ENCODE data around the gene NKX2-4.

Gene NKX2-4

DNA sequence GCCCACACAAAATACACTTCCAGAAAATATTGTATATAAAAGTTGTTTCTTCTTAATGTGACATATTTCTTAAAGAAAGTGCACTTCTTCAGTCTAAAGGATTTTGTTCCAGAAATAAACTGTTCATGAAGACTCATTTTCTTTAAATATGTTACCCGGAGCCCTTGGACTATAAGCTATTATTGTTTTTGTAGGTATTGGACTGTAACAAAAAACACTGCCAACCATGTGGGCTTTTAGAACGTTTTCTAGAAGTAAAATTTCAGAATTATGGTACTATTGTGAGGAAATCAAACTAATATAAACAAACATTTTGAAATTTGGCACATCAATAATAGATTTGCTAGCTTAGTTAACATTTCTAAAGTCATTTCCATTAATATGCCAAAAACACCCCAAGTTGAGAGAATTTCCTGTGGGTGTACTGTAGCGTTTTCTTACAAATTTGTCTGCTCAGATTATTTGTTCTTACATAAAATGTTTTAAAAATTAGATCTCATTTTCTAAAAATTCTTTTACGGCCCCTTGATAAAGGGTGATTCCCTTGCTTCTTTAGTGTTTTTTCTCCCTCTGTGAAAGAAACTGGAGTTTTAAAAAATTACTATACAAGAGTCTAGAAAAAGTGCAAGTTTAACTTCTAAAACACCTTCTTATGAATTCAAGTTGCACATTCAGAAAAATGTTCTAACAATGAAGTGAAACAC, 3.4 kb downstream of the NKX2-4 start:
- no peak for DNase-seq (ENCODE audit: low read depth)
- no peak for TF ChIP-seq CTCF (IDR thresholded peaks at IDR 0.05; ENCODE audit: control insufficient read depth, extremely low read depth, insufficient read depth)
- no peak overlapping the region for H3K4me3 ChIP-seq (ENCODE audit: low read depth, low read length)

- DNase-seq (ENCODE audit: low read depth), result no peak
- TF ChIP-seq CTCF (IDR thresholded peaks at IDR 0.05; ENCODE audit: control insufficient read depth, extremely low read depth, insufficient read depth), result no peak
- H3K4me3 ChIP-seq (ENCODE audit: low read depth, low read length), result no peak overlapping the region
Observed at GRCh38 chr20:21393166-21393565, 4.2 kb downstream of the NKX2-4 start.

GRCh38 chr20:21391972-21392352, 5.4 kb downstream of the NKX2-4 start:
- no peak for DNase-seq (ENCODE audit: low read depth)
- TF ChIP-seq CTCF (IDR thresholded peaks at IDR 0.05; ENCODE audit: control insufficient read depth, extremely low read depth, insufficient read depth), result no peak
- no peak overlapping the region for H3K4me3 ChIP-seq (ENCODE audit: low read depth, low read length)

DNA sequence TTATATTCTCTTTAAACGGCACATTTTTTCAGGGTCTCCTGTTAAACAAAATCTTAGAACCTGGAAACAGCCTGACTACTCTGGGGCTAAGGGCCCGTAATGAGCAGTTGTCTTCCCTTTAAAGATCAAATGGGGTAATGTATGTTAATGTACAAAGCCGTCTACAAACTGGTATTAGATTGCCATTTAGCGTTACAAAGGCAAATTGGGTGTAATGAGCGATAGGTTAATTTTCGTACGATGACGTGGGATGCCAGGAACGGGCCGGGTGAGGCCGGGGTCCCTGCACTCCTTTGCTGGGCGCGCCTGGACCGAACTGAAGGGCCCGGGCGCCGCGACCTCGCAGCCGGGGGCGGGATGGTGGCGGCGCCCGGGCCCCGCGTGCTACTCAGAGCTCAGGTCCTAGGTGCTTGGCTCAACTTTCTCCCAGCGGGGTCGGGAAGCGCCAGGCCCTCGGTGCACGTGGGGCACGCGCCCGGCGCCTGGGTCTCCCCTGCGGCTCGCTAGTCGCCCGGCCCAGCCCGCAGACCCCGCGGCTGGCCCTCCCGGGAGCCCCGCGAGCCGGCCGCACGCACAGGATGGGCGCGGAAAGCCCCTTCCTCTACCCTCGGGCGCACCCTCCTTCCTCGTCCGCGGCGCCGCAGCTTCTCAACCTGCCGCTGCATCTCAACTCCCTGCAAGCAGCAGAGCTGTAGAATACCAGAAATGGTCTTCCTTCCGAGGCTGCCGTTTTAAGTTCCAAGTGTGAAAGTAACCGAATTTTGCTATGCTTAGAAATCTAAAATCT, 5.9 kb downstream of the NKX2-4 start:
- no peak overlapping the region for H3K4me3 ChIP-seq (ENCODE audit: low read depth, low read length)
- DNase-seq (ENCODE audit: low read depth), result no peak

DNA sequence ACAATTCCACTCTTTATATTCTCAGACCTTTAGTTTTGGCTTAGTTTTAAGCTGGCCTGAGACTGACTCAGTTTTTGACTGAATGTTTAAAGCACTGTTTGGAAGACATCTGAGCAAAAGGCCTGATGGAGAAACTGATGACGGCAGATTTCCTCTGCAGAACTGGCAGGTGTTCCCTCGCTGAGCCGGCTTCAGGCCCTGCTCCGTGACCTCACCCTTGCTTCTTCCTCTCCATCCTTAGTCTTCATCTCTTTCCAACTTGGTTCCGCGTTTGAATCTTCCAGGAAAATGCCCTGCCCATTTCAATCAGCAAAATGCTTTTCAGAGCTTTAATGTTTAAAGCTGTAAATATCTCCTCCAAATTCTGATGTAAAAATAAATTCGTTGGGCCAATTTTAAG, 6.6 kb downstream of the NKX2-4 start:
- no peak for TF ChIP-seq CTCF (IDR thresholded peaks at IDR 0.05; ENCODE audit: control insufficient read depth, extremely low read depth, insufficient read depth)
- DNase-seq (ENCODE audit: low read depth), result no peak
- H3K4me3 ChIP-seq (ENCODE audit: low read depth, low read length), result no peak overlapping the region

More for the DNA sequence above, 5.9 kb downstream of the NKX2-4 start:
- TF ChIP-seq CTCF (IDR thresholded peaks at IDR 0.05; ENCODE audit: control insufficient read depth, extremely low read depth, insufficient read depth), result no peak

DNA sequence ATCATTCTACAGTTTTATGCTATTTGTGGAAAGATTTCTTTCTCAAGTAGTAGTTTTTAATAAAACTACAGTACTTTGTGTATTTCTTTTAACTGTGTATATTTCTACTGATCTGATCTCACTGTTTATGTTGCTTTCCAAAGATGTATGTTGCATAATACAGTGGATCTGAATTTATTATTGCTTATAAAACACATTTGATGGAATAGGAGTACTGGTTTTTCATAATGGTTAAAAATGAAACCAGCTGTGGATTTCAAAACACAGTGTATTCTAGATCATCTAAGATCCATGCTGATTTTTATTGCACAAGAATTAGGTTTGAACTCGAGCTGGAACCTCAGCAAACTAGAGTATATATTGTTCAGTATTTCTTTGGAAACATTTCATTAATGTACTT, 8.0 kb downstream of the NKX2-4 start:
- TF ChIP-seq CTCF (IDR thresholded peaks at IDR 0.05; ENCODE audit: control insufficient read depth, extremely low read depth, insufficient read depth), result no peak
- H3K4me3 ChIP-seq (ENCODE audit: low read depth, low read length), result no peak overlapping the region
- DNase-seq (ENCODE audit: low read depth), result no peak

All from LNCaP clone FGC (cell line).